WI38 (cell line): ENCODE results near the gene PEAK1.

Experiments
- H3K4me3 ChIP-seq: 2 replicates; pipeline ENCODE4 v1.5.1; 2011; ENCODE audit warnings: low read depth, mild to moderate bottlenecking, control low read depth, low read length
- TF ChIP-seq, protein P1 (sequence below): IDR thresholded peaks from 2 replicates; pipeline ENCODE4 v1.5.1; 2012; ENCODE audit warnings: low read depth, mild to moderate bottlenecking, control low read depth, low read length

The PEAK1 gene

DNA sequence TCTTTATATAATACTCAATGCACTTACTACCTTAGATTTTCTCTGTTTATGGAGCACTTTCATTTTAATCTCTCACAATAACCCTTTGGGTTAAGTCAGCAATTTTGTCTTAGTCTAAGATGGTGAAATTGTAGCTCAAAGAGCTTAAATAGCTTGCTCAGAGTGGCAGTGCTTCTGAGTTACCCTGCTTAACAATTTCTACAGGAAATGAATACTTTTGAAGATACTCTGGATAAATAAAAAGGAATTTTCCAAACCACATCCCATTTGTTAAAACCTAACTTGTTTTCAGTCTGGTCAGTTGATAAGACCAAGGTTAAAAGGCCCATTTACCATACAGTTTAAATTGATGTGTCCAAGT, 38.0 kb upstream of the PEAK1 start:
- no peak overlapping the region for H3K4me3 ChIP-seq
- TF ChIP-seq, protein P1, sequence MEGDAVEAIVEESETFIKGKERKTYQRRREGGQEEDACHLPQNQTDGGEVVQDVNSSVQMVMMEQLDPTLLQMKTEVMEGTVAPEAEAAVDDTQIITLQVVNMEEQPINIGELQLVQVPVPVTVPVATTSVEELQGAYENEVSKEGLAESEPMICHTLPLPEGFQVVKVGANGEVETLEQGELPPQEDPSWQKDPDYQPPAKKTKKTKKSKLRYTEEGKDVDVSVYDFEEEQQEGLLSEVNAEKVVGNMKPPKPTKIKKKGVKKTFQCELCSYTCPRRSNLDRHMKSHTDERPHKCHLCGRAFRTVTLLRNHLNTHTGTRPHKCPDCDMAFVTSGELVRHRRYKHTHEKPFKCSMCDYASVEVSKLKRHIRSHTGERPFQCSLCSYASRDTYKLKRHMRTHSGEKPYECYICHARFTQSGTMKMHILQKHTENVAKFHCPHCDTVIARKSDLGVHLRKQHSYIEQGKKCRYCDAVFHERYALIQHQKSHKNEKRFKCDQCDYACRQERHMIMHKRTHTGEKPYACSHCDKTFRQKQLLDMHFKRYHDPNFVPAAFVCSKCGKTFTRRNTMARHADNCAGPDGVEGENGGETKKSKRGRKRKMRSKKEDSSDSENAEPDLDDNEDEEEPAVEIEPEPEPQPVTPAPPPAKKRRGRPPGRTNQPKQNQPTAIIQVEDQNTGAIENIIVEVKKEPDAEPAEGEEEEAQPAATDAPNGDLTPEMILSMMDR = no peak

DNA sequence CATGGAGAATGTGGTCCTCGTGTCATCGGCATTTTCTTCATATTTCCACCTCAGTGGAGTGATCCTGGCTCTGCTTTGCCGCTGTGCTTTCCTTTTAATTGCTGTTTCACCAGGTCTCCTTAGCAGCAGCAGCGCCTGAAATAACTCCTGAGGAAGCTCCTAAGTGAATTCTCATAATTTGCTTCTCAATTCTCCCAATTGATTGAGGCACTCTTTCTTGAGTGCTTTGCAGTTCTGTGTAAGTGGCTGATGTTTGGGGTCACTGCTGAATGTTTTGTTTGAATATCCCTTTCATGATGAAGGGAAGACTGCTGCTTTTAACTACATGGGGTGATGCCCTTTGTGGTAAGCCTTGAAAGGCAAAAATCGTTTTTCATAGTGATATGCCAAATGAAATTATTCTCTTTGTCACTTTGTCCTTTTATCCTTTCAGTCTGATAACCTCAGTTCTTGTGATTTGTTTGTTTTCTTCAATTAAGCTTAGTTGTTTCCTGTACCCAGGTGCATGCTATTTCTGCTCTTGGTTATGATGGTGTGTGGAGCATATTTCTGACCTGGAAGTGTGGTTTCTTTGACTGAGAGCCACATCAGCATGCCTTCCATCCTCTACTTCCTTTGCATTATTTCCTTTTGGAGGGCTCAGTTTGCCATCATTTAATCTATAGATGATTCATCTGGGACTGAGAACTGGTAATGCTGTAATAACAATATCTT, 37.4 kb upstream of the PEAK1 start:
- H3K4me3 ChIP-seq = no peak overlapping the region
- TF ChIP-seq, protein P1 = no peak

DNA sequence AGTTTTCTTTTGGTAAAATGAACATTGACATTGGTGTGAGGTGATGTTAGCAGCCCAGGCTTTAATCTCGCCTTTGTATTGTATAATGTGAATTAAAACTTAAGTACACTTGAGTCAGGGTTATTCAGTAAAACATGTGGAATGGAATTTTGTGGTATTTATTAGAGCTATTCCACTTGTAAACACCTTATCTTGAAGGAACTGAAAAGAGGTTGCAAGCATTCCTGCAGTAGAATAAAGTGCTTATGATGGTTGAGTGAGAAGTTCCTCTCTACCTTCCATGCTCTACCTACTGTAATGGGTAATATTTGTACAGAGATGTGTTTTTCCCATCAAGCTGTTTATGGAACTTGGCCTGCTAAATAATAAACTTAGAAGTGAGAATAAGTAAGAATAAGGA, 36.8 kb upstream of the PEAK1 start:
- H3K4me3 ChIP-seq = no peak overlapping the region
- TF ChIP-seq, protein P1 = no peak

DNA sequence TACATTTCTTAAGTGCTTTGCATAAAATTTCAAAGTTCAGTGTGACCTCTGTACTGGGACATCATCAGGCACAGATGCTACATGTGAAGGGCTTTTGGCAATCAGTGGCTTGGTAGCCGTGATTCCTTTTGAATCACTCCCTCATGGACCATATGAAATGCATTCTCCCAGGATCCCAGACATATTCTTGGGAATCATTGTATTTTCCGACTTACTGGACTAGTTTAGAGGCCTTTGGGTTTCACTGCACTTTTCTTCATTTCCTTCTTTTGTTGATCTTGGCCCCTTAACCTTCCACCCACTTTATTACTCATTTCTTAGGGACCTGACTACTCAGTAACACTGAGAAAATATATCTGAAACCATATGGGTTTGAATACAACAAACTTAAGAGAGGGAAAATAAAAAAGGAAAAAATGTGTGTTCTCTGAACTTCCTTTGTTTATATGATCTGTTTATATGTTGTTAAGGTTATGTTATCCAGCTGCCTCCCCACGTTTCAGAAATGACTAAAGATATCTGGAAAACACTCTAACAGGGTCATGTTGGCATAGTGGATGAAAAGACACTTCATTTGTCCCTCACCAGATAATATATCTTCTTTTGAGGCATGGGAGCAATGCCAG, 35.9 kb upstream of the PEAK1 start:
- TF ChIP-seq, protein P1 = no peak
- no peak overlapping the region for H3K4me3 ChIP-seq

DNA sequence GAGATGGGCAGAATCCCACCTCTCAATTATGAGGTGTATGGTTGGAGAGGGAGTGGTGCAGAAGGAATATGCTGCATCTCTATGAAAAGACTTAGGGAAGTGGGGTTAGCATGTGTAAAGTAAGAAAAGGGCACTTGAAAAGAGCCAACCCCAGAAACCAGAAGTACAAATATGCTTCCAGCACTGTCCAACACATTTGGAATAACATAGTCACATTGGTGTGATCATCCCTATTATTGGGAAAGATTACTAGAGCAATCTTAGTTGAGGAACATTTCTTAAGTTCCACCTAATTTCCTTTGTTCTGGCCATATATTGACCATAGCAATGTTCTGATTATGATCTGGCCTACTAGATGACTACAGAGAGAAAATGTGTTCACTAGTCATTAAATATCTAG, 35.0 kb upstream of the PEAK1 start:
- TF ChIP-seq, protein P1 = no peak
- no peak overlapping the region for H3K4me3 ChIP-seq

DNA sequence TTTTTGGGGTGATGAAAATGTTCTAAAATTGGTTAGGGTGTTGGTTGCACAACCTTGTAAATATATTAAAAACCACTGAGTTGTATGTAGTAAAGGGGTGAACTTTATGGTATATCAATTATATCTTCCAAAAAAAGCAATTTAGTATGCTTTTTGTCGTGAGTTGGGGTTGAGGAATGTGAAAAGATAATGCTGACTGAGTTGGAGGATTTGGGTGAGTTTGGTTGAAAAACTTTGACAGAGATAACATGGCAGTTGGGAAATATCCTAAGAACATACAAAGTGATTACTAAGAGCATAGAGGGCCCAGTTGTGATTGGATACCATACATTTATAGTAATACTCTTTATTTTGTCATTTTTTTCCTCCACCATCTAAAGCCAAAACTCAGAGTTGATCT, 34.4 kb upstream of the PEAK1 start:
- no peak overlapping the region for H3K4me3 ChIP-seq
- TF ChIP-seq, protein P1 = no peak

DNA sequence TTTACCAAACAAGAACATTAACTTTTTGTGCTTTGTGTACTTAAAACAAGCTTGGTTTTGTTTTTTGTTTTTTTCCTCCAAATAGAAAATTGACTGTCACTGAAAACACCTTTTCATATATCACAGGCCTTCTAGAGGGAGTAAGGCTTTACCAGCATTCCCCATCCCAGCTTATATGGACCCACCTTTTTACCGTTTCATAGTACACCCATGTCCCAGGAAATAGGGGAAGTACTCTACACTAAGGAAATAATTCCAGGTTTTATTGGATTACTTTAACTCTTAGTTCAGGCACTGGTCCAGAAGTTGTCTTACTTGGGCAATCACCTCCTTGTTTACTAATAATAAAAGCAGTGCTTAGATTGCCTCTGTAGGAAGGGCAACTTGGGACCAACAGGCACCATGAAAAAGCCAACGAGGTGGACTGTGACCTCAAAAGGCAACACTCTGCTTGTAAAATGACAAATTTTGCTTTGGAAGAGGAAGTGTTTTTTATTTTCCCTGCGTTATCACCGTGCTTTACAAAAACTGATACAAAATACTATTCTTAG, 27.0 kb upstream of the PEAK1 start:
- H3K4me3 ChIP-seq = no peak overlapping the region
- TF ChIP-seq, protein P1 = no peak
